Pancreas (tissue), 10 donors: ENCODE results near the gene ATP6V1G1. TPM values are rescaled to one million over a fixed set of nuclear protein-coding genes. Genes with fewer than 3 reads are reported as not detected.
"Not testable (repeated sequence)": the region's sequence is repeated elsewhere in the genome, so short reads cannot be mapped to it uniquely, and the experiment has no call there.

Experiments used
- ATAC-seq, 4 donors: fragments of 200-7000 bp; cut with Tn5 transposase; one replicate each; pipeline versions ENCODE4 v1.8.0 to v1.9.1; 2020; ENCODE audit warnings: mild to moderate bottlenecking in 4 of 4, moderate library complexity in 4 of 4
- DNase-seq, 6 donors: peaks; one replicate each; pipeline ENCODE4 v3.0.0-alpha.2; 2020
- FAIRE-seq: peaks from 2 replicates; lab custom pipeline; 2012; peaks lifted over from hg19 to GRCh38; lab: Jason Lieb, UNC
- H3K27ac ChIP-seq, 4 donors: fragments of 200-600 bp; sonication (generic); 1 replicate in 3 of 4; 2 replicates in 1 of 4; pipeline versions ENCODE4 v1.5.0 to v1.8.0; 2020
- H3K27me3 ChIP-seq, 4 donors: fragments of 200-600 bp; one replicate each; pipeline ENCODE4 v1.8.0; 2021
- H3K36me3 ChIP-seq, 3 donors: fragments of 200-600 bp; sonication (generic) in 1 of 3; one replicate each; pipeline versions ENCODE4 v1.5.0 to v1.8.0; 2020 to 2021
- H3K4me1 ChIP-seq, 3 donors: fragments of 200-600 bp; one replicate each; pipeline ENCODE4 v1.8.0; 2021
- H3K4me3 ChIP-seq, 4 donors: fragments of 200-600 bp; sonication (generic) in 2 of 4; one replicate each; pipeline versions ENCODE4 v1.5.0 to v1.8.0; 2020 to 2021
- H3K9me3 ChIP-seq, 4 donors: fragments of 200-600 bp; one replicate each; pipeline ENCODE4 v1.8.0; 2021
- CTCF ChIP-seq, 4 donors: fragments of 200-600 bp; sonication (generic) in 3 of 4; IDR thresholded peaks; one replicate each; pipeline versions ENCODE4 v1.5.0 to v1.8.0; 2021; ENCODE audit warnings: antibody characterized with exemption in 4 of 4
- WGBS, 2 donors: extraction: QIAGEN DNeasy Blood & Tissue Kit; methylation state at CpG; one replicate each; pipeline ENCODE4 v1.1.7; 2013; 5-methylcytosine and 5-hydroxymethylcytosine counted together
- intact Hi-C, 3 donors: fragments of 100-400 bp; cut with DNase I; formaldehyde crosslinking; loops; one replicate each; pipeline versions ENCODE4 v1.11.1 to v1.14.2; 2022
- polyA plus RNA-seq, 2 donors: library from polyadenylated mRNA; stranded (reverse); fragments of 200-250 nt; gene quantifications; one replicate each; pipeline ENCODE4 v1.2.3, GENCODE V29; 2013
- total RNA-seq, 6 donors: library from RNA; stranded (reverse); fragmentation: NEBNext Ultra II Directional in 4 of 6; extraction: Animal tissue kit (Norgen Biotek cat#: 25700) in 4 of 6; gene quantifications; one replicate each; pipeline versions ENCODE4 v1.2.1 to v1.2.4, GENCODE V29; 2021 to 2023
- donor health status: healthy with polysubstance abuse.
- donor health status: DM: no; HTN: no; CAD: no; lungs with moderate emphysema.
- donor health status: DM: no; HTN: no; CAD: no.
- donor health status: control.
- donor health status: control.
- donor health status: Bipolar disorder and iron deficiency.
- donor health status: DM: yes; HTN: yes; CAD: no.
- donor health status: DM: no; HTN: no; CAD: no.
- donor health status: DM: no; HTN: no; CAD: no.
- donor health status: DM: yes; HTN: yes; CAD: no.

Gene ATP6V1G1
- total and polyA plus RNA-seq, 8 donors: 19.7 to 124 (median 37.1) TPM

GRCh38 chr9:114592356-114592755, 4.8 kb downstream of the ATP6V1G1 start:
- DNase-seq: no peak
- Histone ChIP-seq H3K27ac (no peak overlapping the region), H3K27me3 (no peaks in the 10 kb centered on the region), H3K4me1 (peaks cover 11 to 35% (median 14%) of the 10 kb centered on the region in 3 donors), H3K4me3 (no peak overlapping the region), H3K36me3 (peaks cover 0 to 33% (median 4%) of the 10 kb centered on the region in 3 donors), H3K9me3 (no peaks in the 10 kb centered on the region)
- no peak for ATAC-seq
- no peak for TF ChIP-seq CTCF (IDR thresholded peaks at IDR 0.05)
- intact Hi-C loops: no loop called here
- no peak for FAIRE-seq
- 56 to 67% methylated on average over 6 of the region's 6 CpGs for WGBS, 2 donors

- ATAC-seq: no peak
- Histone ChIP-seq H3K9me3 (no peaks in the 10 kb centered on the region), H3K36me3 (peaks cover 0 to 45% (median 5%) of the 10 kb centered on the region in 3 donors), H3K27ac (no peak overlapping the region), H3K4me3 (no peak overlapping the region), H3K4me1 (peaks cover 11 to 30% (median 14%) of the 10 kb centered on the region in 3 donors), H3K27me3 (no peaks in the 10 kb centered on the region)
- no peak for TF ChIP-seq CTCF (IDR thresholded peaks at IDR 0.05)
- intact Hi-C loops: no loop called here
- FAIRE-seq: no peak
- 97 to 98% methylated on average over 16 to 17 of the region's 17 CpGs for WGBS, 2 donors
- no peak for DNase-seq
Observed at GRCh38 chr9:114594136-114594535, 6.6 kb downstream of the ATP6V1G1 start.

GRCh38 chr9:114600502-114601248, 13.1 kb downstream of the ATP6V1G1 start:
- WGBS, 2 donors: 96 to 98% methylated on average over 9 of the region's 9 CpGs
- H3K27me3 ChIP-seq, H3K4me3 ChIP-seq, ATAC-seq, DNase-seq, H3K9me3 ChIP-seq, H3K27ac ChIP-seq, H3K4me1 ChIP-seq, FAIRE-seq, intact Hi-C loops: not testable (repeated sequence)
- H3K36me3 ChIP-seq: peaks cover 0 to 22% (median 6%) of the 10 kb centered on the region in 3 donors

- FAIRE-seq, intact Hi-C loops, H3K27ac ChIP-seq, H3K4me3 ChIP-seq, H3K27me3 ChIP-seq, DNase-seq, H3K9me3 ChIP-seq, H3K4me1 ChIP-seq, ATAC-seq: not testable (repeated sequence)
- H3K36me3 ChIP-seq: peaks cover 0 to 13% (median 3%) of the 10 kb centered on the region in 3 donors
- whole genome bisulfite sequencing, 2 donors: 86 to 88% methylated on average over 2 of the region's 2 CpGs
Observed at GRCh38 chr9:114601787-114602186, 14.2 kb downstream of the ATP6V1G1 start.

GRCh38 chr9:114602620-114603019, 15.1 kb downstream of the ATP6V1G1 start:
- WGBS, 2 donors: 82 to 89% methylated on average over 5 of the region's 5 CpGs
- FAIRE-seq (no peak), ATAC-seq (no peak), DNase-seq (no peak)
- Histone ChIP-seq H3K27me3 (no peaks in the 10 kb centered on the region), H3K4me3 (no peak overlapping the region), H3K27ac (no peak overlapping the region), H3K4me1 (peaks cover 0 to 7% (median 6%) of the 10 kb centered on the region in 3 donors), H3K9me3 (no peaks in the 10 kb centered on the region), H3K36me3 (peaks cover 0 to 13% (median 3%) of the 10 kb centered on the region in 3 donors)
- no peak for TF ChIP-seq CTCF (IDR thresholded peaks at IDR 0.05)
- intact Hi-C loops: no loop called here

GRCh38 chr9:114603248-114603647, 15.7 kb downstream of the ATP6V1G1 start:
- FAIRE-seq: no peak
- WGBS, 2 donors: 89 to 93% methylated on average over 4 of the region's 4 CpGs
- no peak for ATAC-seq
- no peak for TF ChIP-seq CTCF (IDR thresholded peaks at IDR 0.05)
- Histone ChIP-seq H3K27ac (no peak overlapping the region), H3K4me3 (no peak overlapping the region), H3K4me1 (peaks cover 0 to 7% (median 6%) of the 10 kb centered on the region in 3 donors), H3K9me3 (no peaks in the 10 kb centered on the region), H3K36me3 (peaks cover 0 to 7% (median 3%) of the 10 kb centered on the region in 3 donors), H3K27me3 (no peaks in the 10 kb centered on the region)
- intact Hi-C loops: no loop called here
- DNase-seq: no peak
